Right ventricle myocardium inferior (tissue), 1 donor: ENCODE data around the gene SHISAL1. TPM values are rescaled to one million over a fixed set of nuclear protein-coding genes. Genes with fewer than 3 reads are reported as not detected.

Experiments used
- ATAC-seq: fragments of 200-7000 bp; cut with Tn5 transposase; one replicate; pipeline ENCODE4 v1.9.1; 2020; ENCODE audit warnings: mild to moderate bottlenecking, moderate library complexity
- DNase-seq: peaks from one replicate; pipeline ENCODE4 v3.0.0; 2021; ENCODE audit errors: missing footprints
- intact Hi-C: fragments of 100-400 bp; cut with DNase I; formaldehyde crosslinking; loops from one replicate; pipeline ENCODE4 v1.11.0; 2022
- total RNA-seq: library from RNA; stranded (reverse); fragmentation: NEBNext Ultra II Directional; extraction: Animal tissue kit (Norgen Biotek cat#: 25700); gene quantifications from one replicate; pipeline ENCODE4 v1.2.1, GENCODE V29; 2021
- donor health status: DM: no; HTN: yes; CAD: no; lungs with severe emphysema.

SHISAL1 gene
- total RNA-seq, 1 donor from 2014 or later, result 1.5 TPM

DNA sequence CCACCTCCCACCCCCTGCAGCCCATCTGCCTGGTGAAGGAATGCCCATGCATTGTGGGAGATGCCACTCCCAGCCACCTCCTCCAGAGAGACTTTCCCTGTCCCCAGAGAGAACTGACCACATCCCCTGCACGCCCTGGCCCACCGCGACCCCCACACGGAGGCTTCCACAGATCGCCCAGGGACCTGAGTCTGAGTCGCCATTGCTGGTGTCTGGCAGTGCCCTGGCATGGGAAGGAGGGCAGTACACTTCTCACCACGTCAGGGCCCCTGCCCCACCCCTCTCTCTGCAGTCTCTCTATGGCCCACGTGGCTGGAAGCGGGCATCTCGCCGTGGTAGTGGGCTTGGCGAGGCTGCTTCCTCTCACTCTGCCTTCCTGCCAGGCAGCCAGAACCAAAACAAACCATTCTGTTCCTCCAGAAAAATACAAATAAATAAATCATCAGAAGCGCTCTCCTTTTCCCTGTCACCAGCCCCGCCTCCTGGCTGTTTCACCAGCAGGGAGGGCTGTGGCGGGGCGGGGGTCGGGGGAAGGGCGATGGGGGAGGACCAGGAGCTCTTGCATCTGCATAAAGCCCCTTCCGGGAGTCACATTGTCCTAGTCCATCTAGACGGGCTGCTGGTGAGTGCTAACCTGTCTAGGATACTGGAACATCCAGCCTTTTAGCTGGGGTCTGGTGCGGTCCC, 20.9 kb downstream of the SHISAL1 start:
- DNase-seq (peak; percentile 63), ATAC-seq (no peak)
- intact Hi-C loops, result no loop called here

DNA sequence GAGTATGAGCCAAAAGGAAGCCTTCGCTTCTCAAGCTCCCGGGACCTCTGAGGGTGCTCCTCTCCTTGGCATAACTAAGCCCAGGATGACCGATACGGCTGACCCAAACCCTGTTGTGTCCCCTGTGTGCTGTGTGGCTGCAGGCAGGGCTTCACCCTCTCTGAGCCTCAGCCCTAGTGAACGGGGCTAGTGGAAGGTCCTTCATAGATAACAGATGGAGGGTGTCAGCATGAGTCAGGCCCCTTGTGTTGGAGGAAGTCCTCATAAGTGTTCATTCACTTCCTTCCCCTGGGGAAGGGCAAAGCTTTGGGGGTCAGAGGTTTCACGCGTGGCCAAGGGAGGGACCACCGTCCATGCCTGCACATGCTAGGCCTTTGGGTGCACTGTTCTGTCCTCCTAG, 21.5 kb downstream of the SHISAL1 start:
- intact Hi-C loops, result no loop called here
- ATAC-seq, result no peak
- DNase-seq, result no peak

DNA sequence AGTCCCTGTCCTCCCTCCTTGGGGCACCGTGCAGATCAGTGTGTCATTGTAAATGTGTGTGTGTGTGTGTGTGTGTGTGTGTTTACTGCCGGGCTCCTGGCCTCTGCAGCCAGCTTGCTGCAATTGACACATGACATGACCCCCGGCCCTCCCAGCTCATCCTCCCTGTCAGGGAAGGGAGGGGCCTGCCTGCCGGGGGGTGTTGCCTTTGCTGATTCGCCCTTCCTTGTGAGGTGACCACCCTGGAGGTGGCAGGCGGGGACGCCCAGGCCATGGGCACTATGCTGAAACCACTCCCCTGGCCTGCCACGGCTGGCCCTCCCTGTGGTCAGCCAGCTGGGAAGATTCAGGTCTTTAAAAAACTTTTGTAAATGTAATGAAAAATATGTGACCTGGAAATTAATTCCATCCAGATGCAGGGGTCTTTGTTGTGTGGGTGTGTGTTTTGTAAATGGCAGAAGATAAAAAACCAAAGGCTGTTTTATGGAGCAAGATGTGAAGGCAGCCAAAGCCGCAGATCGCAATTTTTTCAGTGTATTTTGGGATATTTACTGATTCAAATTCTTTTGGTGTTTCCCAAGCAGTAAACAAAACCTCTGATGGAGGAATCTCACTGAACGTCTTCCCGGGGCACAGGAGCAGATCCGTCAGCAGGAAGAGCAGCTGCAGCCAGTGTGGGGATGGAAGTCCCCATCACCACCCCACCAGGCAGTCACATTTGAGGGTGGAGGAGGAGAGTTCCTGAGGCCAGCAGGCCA, 23.2 kb downstream of the SHISAL1 start:
- no peak for DNase-seq
- intact Hi-C loops, result no loop called here
- ATAC-seq, result no peak

DNA sequence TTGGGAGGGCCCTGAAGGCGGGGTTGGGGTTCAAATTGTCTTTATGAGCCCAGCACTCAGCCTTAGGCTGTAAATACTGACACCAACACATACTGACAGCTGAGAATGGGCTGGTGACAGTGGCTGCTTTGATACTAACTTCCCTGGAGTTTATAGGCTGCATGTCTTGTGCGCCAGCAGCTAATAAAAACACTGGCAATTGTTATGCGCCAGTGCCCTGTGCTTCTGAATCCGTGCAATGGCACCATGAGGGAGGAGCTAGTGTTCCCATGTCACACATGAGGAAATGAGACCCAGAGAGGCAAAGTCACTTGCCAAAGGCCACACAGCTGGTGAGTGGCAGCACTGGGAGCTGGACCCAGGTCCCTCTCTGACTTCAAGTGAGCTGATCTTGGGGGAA, 23.8 kb downstream of the SHISAL1 start:
- no peak for ATAC-seq
- intact Hi-C loops, result no loop called here
- DNase-seq, result no peak

DNA sequence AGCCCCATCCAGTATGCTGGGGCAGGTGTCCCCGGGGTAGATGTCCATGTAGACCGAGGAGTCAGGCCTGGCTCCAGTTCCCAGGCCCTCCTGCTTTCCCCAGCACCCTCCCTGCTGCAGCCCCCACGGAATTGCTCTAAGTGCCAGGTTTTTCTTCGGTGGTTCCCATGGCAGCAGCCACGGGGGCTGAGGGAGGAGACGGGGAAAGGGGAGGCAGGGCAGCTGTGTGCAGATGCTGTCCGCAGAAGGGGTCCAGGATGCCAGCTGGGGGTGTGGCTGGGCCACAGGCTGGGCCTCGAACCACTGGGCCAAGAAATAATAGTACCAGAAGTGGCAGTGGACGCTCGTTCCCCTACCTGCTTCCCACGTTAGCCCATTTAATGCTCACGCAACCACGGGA, 25.0 kb downstream of the SHISAL1 start:
- ATAC-seq, result no peak
- DNase-seq, result no peak
- intact Hi-C loops, result no loop called here

DNA sequence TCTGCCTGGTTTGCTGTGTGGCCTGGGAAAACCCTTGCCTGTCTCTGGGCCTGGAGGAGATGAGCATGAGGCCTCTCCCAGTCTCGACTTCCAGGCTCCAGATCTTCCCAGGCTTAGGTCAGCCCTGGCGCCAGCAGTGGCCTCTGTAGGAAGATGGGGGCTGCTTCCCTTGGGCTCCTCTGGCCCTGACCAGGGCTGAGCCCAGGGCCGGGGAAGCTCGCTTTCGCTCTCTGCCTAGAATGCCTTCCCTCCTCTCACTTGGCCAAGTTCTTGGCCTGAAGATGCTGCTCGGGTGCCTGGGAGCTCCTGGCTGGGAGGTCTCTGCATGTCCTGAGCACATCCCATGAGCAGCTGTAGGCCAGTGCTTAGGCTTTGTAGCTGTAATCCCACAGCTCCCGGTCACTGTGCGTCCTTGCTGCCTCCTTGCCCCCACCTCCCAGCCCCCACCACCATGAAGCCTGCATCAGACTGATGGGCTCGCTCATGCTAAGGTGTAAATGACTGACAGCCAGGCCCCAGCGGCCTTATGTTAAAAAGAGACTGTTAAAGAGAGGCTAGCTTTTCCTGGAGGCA, 25.5 kb downstream of the SHISAL1 start:
- ATAC-seq, result no peak
- no peak for DNase-seq
- intact Hi-C loops, result no loop called here

DNA sequence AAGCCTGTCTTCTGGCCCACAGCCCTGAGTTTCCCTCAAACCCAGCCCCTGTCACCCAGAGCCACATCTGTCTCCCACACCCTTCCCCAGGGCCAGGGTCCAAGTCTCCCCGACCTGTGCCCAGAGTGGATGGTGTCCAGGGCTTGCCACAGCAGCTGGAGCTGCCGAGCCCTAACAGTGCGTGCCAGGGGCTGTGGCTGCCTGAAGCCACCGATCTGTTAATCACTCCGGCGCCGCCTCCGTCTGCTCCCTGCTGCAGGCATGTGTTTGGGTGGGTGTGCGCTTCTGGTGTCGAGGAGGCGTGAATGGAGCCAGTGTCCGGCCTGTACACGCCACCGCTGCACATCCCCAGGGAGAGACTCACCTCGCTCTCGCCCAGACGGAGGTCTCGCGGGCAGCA, 26.1 kb downstream of the SHISAL1 start:
- no peak for DNase-seq
- no peak for ATAC-seq

DNA sequence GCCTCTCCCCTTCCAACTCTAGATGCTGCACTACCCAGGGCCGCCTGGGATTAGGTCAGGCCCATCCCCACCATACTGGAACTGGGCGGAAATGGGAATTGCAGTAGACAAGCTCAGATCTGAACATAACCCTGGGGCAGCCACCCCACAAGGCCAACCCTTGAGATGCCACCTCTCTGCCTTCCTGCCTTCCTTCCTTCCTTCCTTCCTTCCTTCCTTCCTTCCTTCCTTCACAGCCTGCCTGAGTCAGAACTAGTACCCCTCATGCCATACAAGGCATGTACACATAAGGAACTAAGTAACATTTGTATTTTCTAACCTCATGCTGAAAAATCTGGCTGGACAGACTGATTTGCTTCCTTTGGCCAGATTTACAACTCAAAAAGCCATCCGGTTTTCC, 28.0 kb downstream of the SHISAL1 start:
- intact Hi-C loops, result no loop called here
- no peak for ATAC-seq
- no peak for DNase-seq

More for the DNA sequence above, 26.1 kb downstream of the SHISAL1 start:
- intact Hi-C loops, result no loop called here

DNA sequence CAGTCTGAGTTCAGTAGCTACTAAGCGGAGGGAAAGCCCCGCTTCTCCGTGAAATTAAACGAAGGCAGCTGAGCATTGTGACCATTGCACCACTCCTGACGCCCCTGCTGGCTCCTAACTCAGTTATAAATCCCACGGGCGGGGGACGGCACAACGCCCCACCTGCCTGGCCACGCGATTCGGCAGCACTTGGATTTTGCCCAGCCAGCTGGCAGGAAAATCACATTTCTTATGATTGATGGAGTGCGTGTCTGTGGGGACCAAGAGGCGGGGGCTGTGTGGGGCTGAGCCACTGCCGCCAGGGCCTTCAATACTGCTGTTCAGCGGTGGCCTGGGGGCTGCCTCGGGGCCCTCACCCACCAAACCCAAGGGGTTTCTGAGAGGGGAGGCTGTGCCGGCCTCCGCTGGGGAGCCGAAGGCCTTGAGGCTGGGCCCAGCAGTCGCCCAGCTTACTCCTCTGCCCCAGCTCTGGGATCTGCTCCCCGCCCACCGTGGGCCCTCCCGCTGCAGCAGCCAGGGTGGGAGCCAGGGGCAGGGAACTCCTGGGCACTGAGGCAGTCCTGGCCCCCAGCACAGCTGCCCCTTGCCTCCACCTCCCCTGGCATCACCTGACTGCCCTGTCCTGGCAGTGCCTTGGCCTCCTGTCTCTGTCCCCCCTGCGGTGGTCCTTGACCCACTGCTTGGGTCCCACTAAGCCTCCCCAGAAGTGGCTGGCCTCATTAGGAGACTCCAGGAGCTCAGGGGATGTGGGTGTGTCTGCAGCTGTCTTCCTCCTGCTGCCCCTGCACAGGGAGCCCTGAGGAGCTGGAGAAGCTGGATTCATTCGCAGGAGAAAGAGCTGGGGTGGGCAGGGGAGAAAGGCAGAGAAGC, 30.7 kb downstream of the SHISAL1 start:
- intact Hi-C loops, result no loop called here
- DNase-seq, result no peak
- no peak for ATAC-seq

DNA sequence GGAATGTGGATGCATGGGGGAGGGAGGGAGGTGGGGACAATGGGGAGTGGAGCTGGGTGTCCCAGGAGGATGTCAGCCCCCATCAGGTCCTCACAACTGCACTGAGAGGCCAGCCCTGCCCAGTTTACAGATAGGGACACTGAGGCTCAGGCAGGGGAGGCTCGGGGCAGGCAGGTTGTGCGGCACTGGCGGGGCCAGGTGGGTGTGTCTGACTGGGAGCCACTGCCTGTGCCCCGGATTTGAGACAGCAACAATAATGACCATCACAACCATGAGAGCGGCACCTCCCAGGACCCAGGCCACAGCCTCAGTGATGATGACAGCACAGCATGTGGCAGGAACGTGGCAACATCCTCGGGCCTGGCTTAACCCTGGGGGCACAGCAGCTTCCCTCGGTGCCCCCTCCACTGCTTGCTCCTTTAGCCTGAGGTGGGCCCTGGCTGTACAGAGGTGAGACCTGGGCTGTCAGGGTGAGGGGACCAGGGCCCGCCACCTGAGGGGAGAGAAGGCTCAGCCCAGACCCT, 32.0 kb downstream of the SHISAL1 start:
- DNase-seq (no peak), ATAC-seq (no peak)
- intact Hi-C loops, result no loop called here

DNA sequence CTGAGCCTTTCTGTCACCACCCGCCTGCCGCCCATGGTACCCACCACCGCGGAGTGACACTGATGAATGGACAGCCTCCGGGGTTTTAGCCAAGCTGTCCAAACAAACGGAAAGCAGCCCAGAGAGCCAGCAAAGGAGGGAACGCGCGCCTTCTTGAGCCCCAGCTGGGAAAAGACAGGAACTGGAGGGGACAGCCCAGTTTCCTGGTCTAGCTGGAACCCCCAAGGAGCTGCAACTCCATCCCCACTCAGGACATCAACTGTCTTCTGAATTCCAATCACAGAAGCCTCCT, 33.7 kb downstream of the SHISAL1 start:
- intact Hi-C loops, result no loop called here
- no peak for ATAC-seq
- no peak for DNase-seq

DNA sequence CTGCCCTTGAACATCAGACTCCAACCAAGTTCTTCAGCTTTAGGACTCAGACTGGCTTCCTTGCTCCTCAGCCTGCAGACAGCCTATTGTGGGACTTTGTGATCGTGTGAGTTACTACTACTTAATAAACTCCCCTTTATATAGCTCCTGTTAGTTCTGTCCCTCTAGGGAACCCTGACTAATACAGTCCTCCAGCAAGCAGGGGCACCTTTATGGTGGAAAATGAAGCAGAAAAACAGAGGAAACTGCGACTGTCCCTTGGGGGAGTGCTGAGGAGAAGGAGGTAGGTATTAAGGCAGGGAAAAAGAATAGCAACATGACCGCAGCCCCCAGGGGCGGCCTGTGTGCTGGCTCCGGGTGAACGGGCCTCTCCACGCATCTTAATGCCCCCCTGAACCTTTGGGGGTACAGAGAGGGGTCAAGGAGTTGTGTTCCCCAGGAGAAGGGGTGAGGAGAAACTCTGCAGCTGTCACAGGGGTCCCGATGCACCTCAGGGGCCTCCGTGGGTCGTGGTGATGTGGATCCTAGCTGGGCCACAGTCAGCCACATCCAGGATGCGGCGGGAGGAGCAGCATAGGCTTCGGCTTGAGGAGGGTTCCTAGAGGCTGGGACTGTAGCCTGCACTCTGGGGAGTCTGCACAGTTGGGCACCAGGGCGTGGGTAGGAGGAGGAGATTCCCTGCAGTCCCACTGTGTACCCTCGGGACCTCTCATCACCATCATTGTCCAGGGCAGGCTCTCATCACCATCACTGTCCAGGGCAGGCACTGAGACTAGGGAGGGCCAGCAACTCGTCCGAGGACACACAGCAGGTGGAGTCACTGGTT, 34.3 kb downstream of the SHISAL1 start:
- DNase-seq (no peak), ATAC-seq (no peak)
- intact Hi-C loops, result no loop called here

DNA sequence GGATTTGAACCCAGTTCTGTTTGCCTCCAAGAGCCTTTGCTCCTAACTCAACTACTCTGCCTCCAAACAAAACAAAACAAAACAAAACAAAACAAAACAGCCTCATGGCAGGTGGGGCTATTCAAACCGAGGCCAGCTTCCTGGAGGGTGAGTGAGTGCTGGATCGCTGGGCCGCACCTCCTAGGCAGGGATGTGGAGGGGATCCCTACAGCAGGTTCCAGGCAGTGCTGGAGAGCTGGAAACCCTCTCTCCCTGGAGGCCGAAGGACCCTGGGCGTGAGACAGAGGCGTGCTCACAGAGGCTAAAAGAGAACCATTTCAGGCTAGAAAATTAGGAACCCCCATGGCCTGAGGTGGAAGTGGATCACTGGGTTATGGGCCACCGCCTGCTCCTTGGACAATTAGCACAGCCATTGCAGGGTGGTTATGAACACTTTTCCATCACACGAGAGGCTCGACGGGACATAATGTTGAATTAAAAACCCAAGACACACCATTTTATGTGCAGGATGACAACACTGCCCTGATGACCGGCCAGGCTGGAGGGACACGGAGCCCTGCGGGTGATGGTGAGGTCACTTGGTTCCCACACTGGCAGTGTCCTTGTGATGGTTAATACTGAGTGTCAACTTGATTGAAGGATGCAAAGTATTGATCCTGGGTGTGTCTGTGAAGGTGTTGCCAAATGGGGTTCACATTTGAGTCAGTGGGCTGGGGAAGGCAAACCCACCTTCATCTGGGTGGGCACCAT, 35.2 kb downstream of the SHISAL1 start:
- ATAC-seq, result no peak

DNA sequence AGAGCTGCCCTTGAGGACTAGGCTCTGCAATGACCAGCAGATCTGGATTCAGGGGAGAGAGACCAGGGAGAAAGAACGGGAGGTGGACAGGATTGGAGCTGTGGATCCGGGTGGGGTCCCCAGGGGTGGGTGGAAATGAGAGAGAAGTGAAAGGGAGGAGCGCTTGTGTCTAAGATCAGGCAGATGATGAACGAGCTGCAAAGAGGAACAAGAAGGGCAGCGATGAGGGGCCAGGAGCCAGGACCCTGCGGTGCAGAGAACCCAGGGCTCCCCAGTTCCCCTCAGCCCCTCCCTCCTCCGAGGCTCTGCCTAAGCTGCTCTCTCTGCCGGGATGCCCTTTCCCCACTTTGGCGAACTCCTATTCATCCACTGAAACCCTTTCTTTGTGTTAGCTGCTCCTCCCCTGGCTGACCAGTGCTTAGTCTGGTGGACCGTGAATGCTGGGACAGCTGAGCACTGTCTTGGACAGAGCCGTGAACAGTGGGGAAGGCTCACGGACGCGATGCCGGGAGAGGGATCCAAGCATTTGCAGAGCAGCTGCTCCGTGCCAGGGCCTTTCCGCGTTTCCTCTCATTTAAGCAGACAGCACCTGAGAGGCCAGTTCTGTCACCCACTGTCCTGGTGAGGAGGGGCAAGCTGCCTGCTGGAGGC, 35.9 kb downstream of the SHISAL1 start:
- intact Hi-C loops, result no loop called here
- no peak for ATAC-seq
- no peak for DNase-seq

More for the DNA sequence above, 35.2 kb downstream of the SHISAL1 start:
- no peak for DNase-seq
- intact Hi-C loops, result no loop called here

DNA sequence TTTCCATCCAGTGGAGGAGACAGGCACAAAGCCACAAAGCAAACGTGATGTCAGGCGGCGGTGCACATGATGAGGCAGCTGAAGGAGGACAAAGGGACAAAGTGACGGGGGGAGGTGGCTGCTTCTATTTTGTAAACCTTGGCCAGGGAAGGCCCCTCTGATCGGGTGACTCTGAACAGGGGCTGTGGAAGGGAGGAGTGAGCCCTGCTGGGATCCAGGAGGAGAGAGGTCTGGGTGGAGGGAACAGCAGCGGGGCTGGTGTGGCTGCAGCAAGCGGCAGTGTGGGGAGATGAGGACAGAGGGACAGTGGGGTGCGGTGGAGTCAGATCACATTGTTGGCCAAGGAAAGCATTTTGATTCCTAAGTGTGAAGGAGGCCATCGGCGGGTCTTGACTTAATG, 36.7 kb downstream of the SHISAL1 start:
- ATAC-seq, result no peak
- DNase-seq, result no peak
- intact Hi-C loops, result no loop called here

DNA sequence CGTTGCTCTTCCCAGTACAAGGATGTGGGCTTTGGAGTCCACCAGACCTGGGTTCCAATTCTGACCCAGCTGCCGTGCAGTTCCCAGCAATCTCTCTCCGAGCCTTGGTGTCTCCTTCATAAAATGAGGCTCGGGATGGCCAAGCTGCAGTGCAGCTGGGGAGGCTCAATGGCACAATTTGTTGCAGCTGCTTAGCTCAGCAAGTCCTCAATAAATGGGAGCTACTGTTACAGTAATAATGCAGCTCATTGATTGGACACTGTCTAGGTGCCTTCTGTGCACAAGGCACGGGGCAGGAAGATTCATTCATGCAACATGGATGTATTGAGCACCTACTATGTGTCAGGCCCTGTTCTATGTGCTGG, 37.1 kb downstream of the SHISAL1 start:
- intact Hi-C loops, result no loop called here
- DNase-seq (no peak), ATAC-seq (no peak)

DNA sequence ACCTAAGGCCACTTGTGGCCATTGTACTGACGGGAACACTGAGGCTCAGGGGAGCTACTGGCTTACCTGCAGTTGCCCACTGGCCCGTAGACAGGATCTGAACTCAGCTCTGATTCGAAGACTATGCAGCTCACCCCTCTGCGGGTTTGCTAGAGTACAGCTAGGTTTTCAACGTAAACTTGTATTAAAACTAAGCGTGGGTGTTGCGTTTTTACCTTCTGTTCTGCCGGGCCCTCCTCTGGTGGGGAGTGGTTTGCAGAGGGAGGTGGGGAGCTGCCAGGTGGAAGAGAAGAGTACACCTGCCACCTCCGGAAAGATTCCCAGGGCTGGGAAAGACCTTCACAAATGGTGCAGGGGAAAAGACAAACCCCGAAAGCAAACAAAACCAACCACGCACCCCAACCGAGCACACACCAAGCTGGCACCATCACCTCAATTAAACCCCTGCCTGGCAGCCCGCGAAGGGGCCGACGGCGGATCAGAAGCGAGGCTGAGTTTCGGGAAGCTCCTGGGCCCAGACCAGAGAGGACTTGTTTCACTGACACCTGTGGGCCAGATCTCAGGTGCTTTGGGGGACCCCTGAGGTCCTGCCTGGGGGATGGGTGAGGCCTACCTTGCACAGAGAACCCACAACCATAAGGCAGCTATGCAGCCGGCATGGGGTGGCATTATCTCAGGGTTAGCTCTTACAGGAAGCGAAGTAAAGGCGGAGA, 37.7 kb downstream of the SHISAL1 start:
- DNase-seq (no peak), ATAC-seq (no peak)
- intact Hi-C loops, result no loop called here
